Measurements from ENCODE around the gene MRPL55. TPM values are rescaled to one million over a fixed set of nuclear protein-coding genes. Genes with fewer than 3 reads are reported as not detected.

MRPL55 gene
- polyA plus RNA-seq, 3 donors, result 99.8 to 277 (median 104) TPM

- H3K27me3 Mint-ChIP-seq (ENCODE audit: low read depth in 3 of 3), result peaks cover 32 to 44% (median 41%) of the 10 kb centered on the region in 3 donors
- WGBS (ENCODE audit: insufficient coverage), result 88% methylated on average over 9 of the region's 15 CpGs
- no peak for DNase-seq
Measured at GRCh38 chr1:228064741-228065542, 44.2 kb downstream of the MRPL55 start.

GRCh38 chr1:228064296-228064695 is 44.8 kb downstream of the MRPL55 start:
- Histone ChIP-seq H3K4me1 (ENCODE audit: control insufficient read depth in 1 of 2, insufficient read depth in 2 of 2, low read length in 2 of 2) (peaks cover 14 to 16% of the 10 kb centered on the region in 2 donors), H3K27ac (ENCODE audit: low read depth in 1 of 2, low read length in 2 of 2) (no peak overlapping the region), H2AFZ (ENCODE audit: insufficient read depth, low read depth, low read length, poor library complexity, severe bottlenecking) (no peak overlapping the region), H3K9ac (ENCODE audit: insufficient read depth, low read length, poor library complexity, severe bottlenecking) (no peak overlapping the region), H3K4me3 (replicated peaks in 1 of 3; ENCODE audit: low read depth in 2 of 3, low read length in 3 of 3) (no peak overlapping the region), H3K9me3 (replicated peaks in 1 of 2; ENCODE audit: control insufficient read depth in 1 of 2, insufficient read depth in 1 of 2, low read length in 2 of 2) (peaks cover 0 to 4% of the 10 kb centered on the region in 2 donors), H3K27me3 (ENCODE audit: control insufficient read depth in 2 of 2, insufficient read depth in 2 of 2, low read length in 2 of 2) (peaks cover 16 to 48% of the 10 kb centered on the region in 2 donors), H3K4me2 (replicated peaks; ENCODE audit: extremely low read depth, low read length, poor library complexity, severe bottlenecking) (no peak overlapping the region), H4K20me1 (ENCODE audit: insufficient read depth, low read length) (no peaks in the 10 kb centered on the region), H3K36me3 (replicated peaks in 1 of 2; ENCODE audit: control insufficient read depth in 1 of 2, insufficient read depth in 2 of 2, low read length in 2 of 2) (no peaks in the 10 kb centered on the region), H3K79me2 (ENCODE audit: insufficient read depth, low read length) (no peaks in the 10 kb centered on the region)
- 60% methylated on average over 3 of the region's 8 CpGs for WGBS (ENCODE audit: insufficient coverage)
- Mint-ChIP-seq H3K27ac (no peak overlapping the region), H3K9me3 (peaks cover 0 to 14% (median 9%) of the 10 kb centered on the region in 7 donors), H3K36me3 (peaks cover 3% of the 10 kb centered on the region in 2 donors), H3K27me3 (ENCODE audit: low read depth in 3 of 3) (peaks cover 36 to 51% (median 48%) of the 10 kb centered on the region in 3 donors), H3K4me3 (no peak overlapping the region), H3K4me1 (peaks cover 11% of the 10 kb centered on the region)
- TF ChIP-seq CTCF (IDR thresholded peaks at IDR 0.05), result no peak
- DNase-seq, result no peak
- intact Hi-C loops (cut with micrococcal nuclease), result no loop called here

More at GRCh38 chr1:228064741-228065542, 44.2 kb downstream of the MRPL55 start:
- Mint-ChIP-seq H3K9me3 (peaks cover 0 to 10% (median 4%) of the 10 kb centered on the region in 7 donors), H3K4me3 (no peak overlapping the region), H3K27ac (no peak overlapping the region), H3K36me3 (peaks cover 1 to 3% of the 10 kb centered on the region in 2 donors), H3K4me1 (peaks cover 7% of the 10 kb centered on the region)
- Histone ChIP-seq H3K9ac (ENCODE audit: insufficient read depth, low read length, poor library complexity, severe bottlenecking) (no peak overlapping the region), H3K4me1 (ENCODE audit: control insufficient read depth in 1 of 2, insufficient read depth in 2 of 2, low read length in 2 of 2) (peaks cover 8 to 9% of the 10 kb centered on the region in 2 donors), H3K27me3 (ENCODE audit: control insufficient read depth in 2 of 2, insufficient read depth in 2 of 2, low read length in 2 of 2) (peaks cover 13 to 41% of the 10 kb centered on the region in 2 donors), H3K79me2 (ENCODE audit: insufficient read depth, low read length) (no peaks in the 10 kb centered on the region), H3K4me3 (replicated peaks in 1 of 3; ENCODE audit: low read depth in 2 of 3, low read length in 3 of 3) (no peak overlapping the region), H3K36me3 (replicated peaks in 1 of 2; ENCODE audit: control insufficient read depth in 1 of 2, insufficient read depth in 2 of 2, low read length in 2 of 2) (no peaks in the 10 kb centered on the region), H3K27ac (ENCODE audit: low read depth in 1 of 2, low read length in 2 of 2) (no peak overlapping the region), H3K4me2 (replicated peaks; ENCODE audit: extremely low read depth, low read length, poor library complexity, severe bottlenecking) (no peak overlapping the region), H3K9me3 (replicated peaks in 1 of 2; ENCODE audit: control insufficient read depth in 1 of 2, insufficient read depth in 1 of 2, low read length in 2 of 2) (peaks cover 0 to 4% of the 10 kb centered on the region in 2 donors), H2AFZ (ENCODE audit: insufficient read depth, low read depth, low read length, poor library complexity, severe bottlenecking) (no peak overlapping the region), H4K20me1 (ENCODE audit: insufficient read depth, low read length) (no peaks in the 10 kb centered on the region)
- no peak for TF ChIP-seq CTCF (IDR thresholded peaks at IDR 0.05)
- intact Hi-C loops (cut with micrococcal nuclease), result no loop called here

Measured in CD14-positive monocyte (primary cell).